Pancreas (tissue), 10 donors: ENCODE results near the gene WDR86. TPM values are rescaled to one million over a fixed set of nuclear protein-coding genes. Genes with fewer than 3 reads are reported as not detected.

Experiments used
- ATAC-seq, 4 donors: fragments of 200-7000 bp; cut with Tn5 transposase; one replicate each; pipeline versions ENCODE4 v1.8.0 to v1.9.1; 2020; ENCODE audit warnings: mild to moderate bottlenecking in 4 of 4, moderate library complexity in 4 of 4
- DNase-seq, 6 donors: peaks; one replicate each; pipeline ENCODE4 v3.0.0-alpha.2; 2020
- FAIRE-seq: peaks from 2 replicates; lab custom pipeline; 2012; peaks lifted over from hg19 to GRCh38; lab: Jason Lieb, UNC
- H3K27ac ChIP-seq, 4 donors: fragments of 200-600 bp; sonication (generic); 1 replicate in 3 of 4; 2 replicates in 1 of 4; pipeline versions ENCODE4 v1.5.0 to v1.8.0; 2020
- H3K27me3 ChIP-seq, 4 donors: fragments of 200-600 bp; one replicate each; pipeline ENCODE4 v1.8.0; 2021
- H3K36me3 ChIP-seq, 3 donors: fragments of 200-600 bp; sonication (generic) in 1 of 3; one replicate each; pipeline versions ENCODE4 v1.5.0 to v1.8.0; 2020 to 2021
- H3K4me1 ChIP-seq, 3 donors: fragments of 200-600 bp; one replicate each; pipeline ENCODE4 v1.8.0; 2021
- H3K4me3 ChIP-seq, 4 donors: fragments of 200-600 bp; sonication (generic) in 2 of 4; one replicate each; pipeline versions ENCODE4 v1.5.0 to v1.8.0; 2020 to 2021
- H3K9me3 ChIP-seq, 4 donors: fragments of 200-600 bp; one replicate each; pipeline ENCODE4 v1.8.0; 2021
- WGBS, 2 donors: extraction: QIAGEN DNeasy Blood & Tissue Kit; methylation state at CpG; one replicate each; pipeline ENCODE4 v1.1.7; 2013; 5-methylcytosine and 5-hydroxymethylcytosine counted together
- intact Hi-C, 3 donors: fragments of 100-400 bp; cut with DNase I; formaldehyde crosslinking; loops; one replicate each; pipeline versions ENCODE4 v1.11.1 to v1.14.2; 2022
- polyA plus RNA-seq, 2 donors: library from polyadenylated mRNA; stranded (reverse); fragments of 200-250 nt; gene quantifications; one replicate each; pipeline ENCODE4 v1.2.3, GENCODE V29; 2013
- total RNA-seq, 6 donors: library from RNA; stranded (reverse); fragmentation: NEBNext Ultra II Directional in 4 of 6; extraction: Animal tissue kit (Norgen Biotek cat#: 25700) in 4 of 6; gene quantifications; one replicate each; pipeline versions ENCODE4 v1.2.1 to v1.2.4, GENCODE V29; 2021 to 2023
- TF ChIP-seq, protein P1 (sequence below), 4 donors: fragments of 200-600 bp; sonication (generic) in 3 of 4; IDR thresholded peaks; one replicate each; pipeline versions ENCODE4 v1.5.0 to v1.8.0; 2021; ENCODE audit warnings: antibody characterized with exemption in 4 of 4
- donor health status: healthy with polysubstance abuse.
- donor health status: DM: no; HTN: no; CAD: no; lungs with moderate emphysema.
- donor health status: DM: no; HTN: no; CAD: no.
- donor health status: control.
- donor health status: control.
- donor health status: Bipolar disorder and iron deficiency.
- donor health status: DM: yes; HTN: yes; CAD: no.
- donor health status: DM: no; HTN: no; CAD: no.
- donor health status: DM: no; HTN: no; CAD: no.
- donor health status: DM: yes; HTN: yes; CAD: no.

The WDR86 gene
- total and polyA plus RNA-seq, 8 donors = 0.28 to 1.7 (median 1.0) TPM

GRCh38 chr7:151447901-151448260 is 38.0 kb upstream of the WDR86 start:
- TF ChIP-seq, protein P1, sequence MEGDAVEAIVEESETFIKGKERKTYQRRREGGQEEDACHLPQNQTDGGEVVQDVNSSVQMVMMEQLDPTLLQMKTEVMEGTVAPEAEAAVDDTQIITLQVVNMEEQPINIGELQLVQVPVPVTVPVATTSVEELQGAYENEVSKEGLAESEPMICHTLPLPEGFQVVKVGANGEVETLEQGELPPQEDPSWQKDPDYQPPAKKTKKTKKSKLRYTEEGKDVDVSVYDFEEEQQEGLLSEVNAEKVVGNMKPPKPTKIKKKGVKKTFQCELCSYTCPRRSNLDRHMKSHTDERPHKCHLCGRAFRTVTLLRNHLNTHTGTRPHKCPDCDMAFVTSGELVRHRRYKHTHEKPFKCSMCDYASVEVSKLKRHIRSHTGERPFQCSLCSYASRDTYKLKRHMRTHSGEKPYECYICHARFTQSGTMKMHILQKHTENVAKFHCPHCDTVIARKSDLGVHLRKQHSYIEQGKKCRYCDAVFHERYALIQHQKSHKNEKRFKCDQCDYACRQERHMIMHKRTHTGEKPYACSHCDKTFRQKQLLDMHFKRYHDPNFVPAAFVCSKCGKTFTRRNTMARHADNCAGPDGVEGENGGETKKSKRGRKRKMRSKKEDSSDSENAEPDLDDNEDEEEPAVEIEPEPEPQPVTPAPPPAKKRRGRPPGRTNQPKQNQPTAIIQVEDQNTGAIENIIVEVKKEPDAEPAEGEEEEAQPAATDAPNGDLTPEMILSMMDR (IDR thresholded peaks at IDR 0.05) = no peak
- WGBS, 2 donors = 71 to 73% methylated on average over 26 of the region's 26 CpGs
- H3K4me1 ChIP-seq = no peaks in the 10 kb centered on the region
- no peak for FAIRE-seq
- no peaks in the 10 kb centered on the region for H3K9me3 ChIP-seq
- no peaks in the 10 kb centered on the region for H3K36me3 ChIP-seq
- DNase-seq = no peak
- H3K27me3 ChIP-seq = no peaks in the 10 kb centered on the region
- no peak for ATAC-seq
- H3K27ac ChIP-seq = no peak overlapping the region
- H3K4me3 ChIP-seq = peak overlapping the region in 3 of 4 donors; percentile 33 to 54 (median 47)
- intact Hi-C loops = loop anchor here in 2 of 3 donors (2.0 to 5.0 kb wide), 3 partner anchors 81 to 136 kb away; no protein-coding TSS in a partner anchor

DNA sequence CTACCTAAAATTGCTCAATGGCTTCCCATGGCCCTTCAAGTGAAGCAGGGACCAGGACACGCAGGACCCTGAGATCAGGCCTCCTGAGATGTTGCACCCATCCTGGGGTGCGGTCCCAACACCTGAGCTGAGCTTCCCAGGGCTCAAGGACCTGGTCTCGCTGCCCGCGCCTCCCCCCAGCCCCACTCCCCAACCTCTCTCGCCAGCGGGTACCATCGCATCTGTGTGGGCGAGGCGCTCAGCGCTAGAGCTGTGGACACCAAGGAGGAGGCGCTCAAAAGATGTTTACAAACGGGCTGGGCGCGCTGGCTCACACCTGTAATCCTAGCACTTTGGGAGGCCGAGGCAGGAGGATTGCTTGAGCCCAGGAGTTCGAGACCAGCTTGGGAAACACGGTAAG is 37.5 kb upstream of the WDR86 start:
- intact Hi-C loops = loop anchor here in 2 of 3 donors (5.0 kb wide), 2 partner anchors 80 to 135 kb away; no protein-coding TSS in a partner anchor
- TF ChIP-seq, protein P1 (IDR thresholded peaks at IDR 0.05) = no peak
- H3K4me1 ChIP-seq = no peaks in the 10 kb centered on the region
- no peaks in the 10 kb centered on the region for H3K9me3 ChIP-seq
- WGBS, 2 donors = 91 to 98% methylated on average over 18 of the region's 18 CpGs
- no peak overlapping the region for H3K27ac ChIP-seq
- ATAC-seq (no peak), DNase-seq (peak in 1 of 6 donors; percentile 64), FAIRE-seq (no peak)
- H3K36me3 ChIP-seq = no peaks in the 10 kb centered on the region
- no peaks in the 10 kb centered on the region for H3K27me3 ChIP-seq
- no peak overlapping the region for H3K4me3 ChIP-seq

- DNase-seq (no peak), FAIRE-seq (no peak), ATAC-seq (no peak)
- H3K4me1 ChIP-seq = no peaks in the 10 kb centered on the region
- TF ChIP-seq, protein P1 (IDR thresholded peaks at IDR 0.05) = no peak
- WGBS, 2 donors = 84 to 88% methylated on average over 2 of the region's 2 CpGs
- H3K27me3 ChIP-seq = no peaks in the 10 kb centered on the region
- intact Hi-C loops = loop anchor here in 2 of 3 donors (5.0 kb wide), 2 partner anchors 79 to 134 kb away; no protein-coding TSS in a partner anchor
- no peaks in the 10 kb centered on the region for H3K9me3 ChIP-seq
- no peaks in the 10 kb centered on the region for H3K36me3 ChIP-seq
- H3K27ac ChIP-seq = no peak overlapping the region
- H3K4me3 ChIP-seq = no peak overlapping the region
These were observed 36.6 kb upstream of the WDR86 start for GRCh38 chr7:151446412-151446811.

GRCh38 chr7:151444632-151445031 is 34.8 kb upstream of the WDR86 start:
- DNase-seq = no peak
- H3K27me3 ChIP-seq = peaks cover 0 to 2% (median 0%) of the 10 kb centered on the region in 4 donors
- no peaks in the 10 kb centered on the region for H3K9me3 ChIP-seq
- no peaks in the 10 kb centered on the region for H3K36me3 ChIP-seq
- no peak for FAIRE-seq
- TF ChIP-seq, protein P1 (IDR thresholded peaks at IDR 0.05) = no peak
- ATAC-seq = no peak
- no peaks in the 10 kb centered on the region for H3K4me1 ChIP-seq
- intact Hi-C loops = loop anchor here in 2 of 3 donors (5.0 kb wide), 2 partner anchors 77 to 132 kb away; no protein-coding TSS in a partner anchor
- 81 to 84% methylated on average over 1 of the region's 1 CpG for WGBS, 2 donors
- H3K4me3 ChIP-seq = no peak overlapping the region
- H3K27ac ChIP-seq = no peak overlapping the region

GRCh38 chr7:151442776-151443496 is 33.1 kb upstream of the WDR86 start:
- intact Hi-C loops = no loop called here
- Histone ChIP-seq H3K4me1 (no peaks in the 10 kb centered on the region), H3K4me3 (no peak overlapping the region), H3K27me3 (peaks cover 0 to 7% (median 0%) of the 10 kb centered on the region in 4 donors), H3K27ac (no peak overlapping the region), H3K9me3 (no peaks in the 10 kb centered on the region), H3K36me3 (no peaks in the 10 kb centered on the region)
- 82 to 89% methylated on average over 10 of the region's 10 CpGs for WGBS, 2 donors
- ATAC-seq = no peak
- TF ChIP-seq, protein P1 (IDR thresholded peaks at IDR 0.05) = no peak
- FAIRE-seq = no peak
- DNase-seq = no peak
